ENCODE results near the gene TBC1D9B.
"Not testable (repeated sequence)": the region's sequence is repeated elsewhere in the genome, so short reads cannot be mapped to it uniquely, and the experiment has no call there.

Gene TBC1D9B

DNA sequence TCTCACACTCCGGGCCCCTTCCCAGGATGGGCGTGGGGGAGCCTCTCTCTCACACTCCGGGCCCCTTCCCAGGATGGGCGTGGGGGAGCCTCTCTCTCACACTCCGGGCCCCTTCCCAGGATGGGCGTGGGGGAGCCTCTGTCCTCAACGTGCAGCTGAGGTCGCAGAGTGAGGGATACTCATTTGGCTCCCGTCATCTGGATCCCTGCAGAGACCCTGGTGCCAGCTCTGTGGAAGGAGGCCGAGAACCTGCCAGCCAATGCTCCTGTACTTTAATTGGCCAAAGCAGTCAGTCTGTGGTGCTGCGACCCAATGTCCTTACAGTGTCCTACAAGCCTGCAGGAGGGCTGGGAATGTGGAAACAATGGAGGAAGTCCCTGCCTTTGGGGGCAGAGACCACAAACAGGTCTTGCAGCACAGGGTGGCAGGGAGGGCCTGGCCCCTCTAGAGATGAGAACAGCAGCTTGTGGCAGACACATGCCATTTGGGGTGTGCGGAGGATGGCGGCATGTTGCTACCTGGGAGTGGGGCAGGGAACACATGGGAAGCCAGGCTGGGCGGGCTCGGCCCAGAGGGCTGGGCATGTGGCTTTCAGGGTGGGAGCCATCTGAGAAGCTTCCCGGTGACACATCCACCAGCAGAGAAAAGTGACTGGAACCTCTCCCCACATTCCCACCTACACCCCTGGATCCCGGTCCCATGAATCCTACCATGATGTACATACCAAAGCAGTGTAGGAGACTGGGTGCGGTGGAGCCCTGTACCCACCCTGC lies 35.5 kb downstream of the TBC1D9B start:
- DNase-seq (ENCODE audit: low spot score) = no peak

DNA sequence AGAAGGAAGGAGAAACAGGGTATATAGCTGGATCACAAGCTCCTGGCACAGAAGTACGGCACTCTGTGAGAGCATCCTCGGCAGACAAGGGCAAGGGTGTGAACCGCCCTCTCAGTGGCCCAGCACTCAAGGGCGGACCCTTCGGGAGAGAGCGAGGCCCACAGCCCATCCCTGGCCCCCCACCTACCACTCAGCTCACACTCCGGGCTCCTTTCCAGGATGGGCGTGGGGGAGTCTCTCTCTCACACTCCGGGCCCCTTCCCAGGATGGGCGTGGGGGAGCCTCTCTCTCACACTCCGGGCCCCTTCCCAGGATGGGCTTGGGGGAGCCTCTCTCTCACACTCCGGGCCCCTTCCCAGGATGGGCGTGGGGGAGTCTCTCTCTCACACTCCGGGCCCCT lies 36.2 kb downstream of the TBC1D9B start:
- not testable (repeated sequence) for DNase-seq (ENCODE audit: low spot score)

More for the DNA sequence above, 35.5 kb downstream of the TBC1D9B start:
- TF ChIP-seq, protein P1, sequence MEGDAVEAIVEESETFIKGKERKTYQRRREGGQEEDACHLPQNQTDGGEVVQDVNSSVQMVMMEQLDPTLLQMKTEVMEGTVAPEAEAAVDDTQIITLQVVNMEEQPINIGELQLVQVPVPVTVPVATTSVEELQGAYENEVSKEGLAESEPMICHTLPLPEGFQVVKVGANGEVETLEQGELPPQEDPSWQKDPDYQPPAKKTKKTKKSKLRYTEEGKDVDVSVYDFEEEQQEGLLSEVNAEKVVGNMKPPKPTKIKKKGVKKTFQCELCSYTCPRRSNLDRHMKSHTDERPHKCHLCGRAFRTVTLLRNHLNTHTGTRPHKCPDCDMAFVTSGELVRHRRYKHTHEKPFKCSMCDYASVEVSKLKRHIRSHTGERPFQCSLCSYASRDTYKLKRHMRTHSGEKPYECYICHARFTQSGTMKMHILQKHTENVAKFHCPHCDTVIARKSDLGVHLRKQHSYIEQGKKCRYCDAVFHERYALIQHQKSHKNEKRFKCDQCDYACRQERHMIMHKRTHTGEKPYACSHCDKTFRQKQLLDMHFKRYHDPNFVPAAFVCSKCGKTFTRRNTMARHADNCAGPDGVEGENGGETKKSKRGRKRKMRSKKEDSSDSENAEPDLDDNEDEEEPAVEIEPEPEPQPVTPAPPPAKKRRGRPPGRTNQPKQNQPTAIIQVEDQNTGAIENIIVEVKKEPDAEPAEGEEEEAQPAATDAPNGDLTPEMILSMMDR (IDR thresholded peaks at IDR 0.05; ENCODE audit: extremely low read depth, missing control alignments) = no peak

DNA sequence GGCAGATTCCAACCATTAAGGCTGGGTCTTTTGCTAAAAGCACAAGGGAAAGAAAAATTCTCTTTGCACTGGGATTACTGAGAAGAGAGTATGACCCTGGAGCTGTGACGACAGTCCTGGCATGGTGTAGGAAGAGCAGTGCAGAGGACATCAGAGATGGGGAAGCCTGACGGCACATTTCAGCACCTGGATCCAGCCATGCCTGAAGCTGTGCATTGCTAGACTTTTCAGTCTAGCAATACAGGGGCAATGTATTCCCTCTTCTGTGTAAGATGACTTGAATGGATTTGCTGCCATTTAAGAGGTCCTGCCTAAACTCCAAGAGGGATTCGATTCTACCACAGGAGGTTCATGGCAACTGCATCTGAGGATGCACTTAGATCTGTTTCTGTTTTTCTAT lies 36.7 kb downstream of the TBC1D9B start:
- no peak for DNase-seq (ENCODE audit: low spot score)
- TF ChIP-seq, protein P1 (IDR thresholded peaks at IDR 0.05; ENCODE audit: extremely low read depth, missing control alignments) = no peak

DNA sequence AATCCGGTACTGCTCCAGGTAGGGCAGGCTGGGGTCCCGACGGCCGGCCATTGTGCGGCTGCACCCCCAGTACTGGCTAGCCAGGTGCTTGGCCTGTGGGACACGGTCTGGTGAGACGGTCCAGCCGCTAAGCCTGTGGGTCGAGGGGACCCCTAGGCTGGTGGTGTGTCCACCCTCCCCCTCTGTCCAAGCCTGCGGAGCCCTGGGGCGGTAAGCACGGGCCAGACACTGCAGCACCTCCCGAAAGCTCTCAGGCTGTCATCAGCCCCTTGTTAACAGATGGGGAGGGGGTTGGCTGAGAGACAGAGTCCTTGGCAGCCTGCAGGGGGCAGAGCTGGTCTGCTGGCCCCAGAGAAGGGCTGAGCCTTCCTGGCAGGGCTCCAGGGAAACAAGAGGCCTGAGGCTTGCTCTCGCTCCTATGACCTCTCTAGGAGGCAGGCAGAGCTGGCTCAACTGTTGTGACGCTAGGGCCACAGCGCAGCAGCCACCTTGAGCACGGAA lies 37.2 kb downstream of the TBC1D9B start:
- TF ChIP-seq, protein P1 (IDR thresholded peaks at IDR 0.05; ENCODE audit: extremely low read depth, missing control alignments) = no peak
- DNase-seq (ENCODE audit: low spot score) = no peak

DNA sequence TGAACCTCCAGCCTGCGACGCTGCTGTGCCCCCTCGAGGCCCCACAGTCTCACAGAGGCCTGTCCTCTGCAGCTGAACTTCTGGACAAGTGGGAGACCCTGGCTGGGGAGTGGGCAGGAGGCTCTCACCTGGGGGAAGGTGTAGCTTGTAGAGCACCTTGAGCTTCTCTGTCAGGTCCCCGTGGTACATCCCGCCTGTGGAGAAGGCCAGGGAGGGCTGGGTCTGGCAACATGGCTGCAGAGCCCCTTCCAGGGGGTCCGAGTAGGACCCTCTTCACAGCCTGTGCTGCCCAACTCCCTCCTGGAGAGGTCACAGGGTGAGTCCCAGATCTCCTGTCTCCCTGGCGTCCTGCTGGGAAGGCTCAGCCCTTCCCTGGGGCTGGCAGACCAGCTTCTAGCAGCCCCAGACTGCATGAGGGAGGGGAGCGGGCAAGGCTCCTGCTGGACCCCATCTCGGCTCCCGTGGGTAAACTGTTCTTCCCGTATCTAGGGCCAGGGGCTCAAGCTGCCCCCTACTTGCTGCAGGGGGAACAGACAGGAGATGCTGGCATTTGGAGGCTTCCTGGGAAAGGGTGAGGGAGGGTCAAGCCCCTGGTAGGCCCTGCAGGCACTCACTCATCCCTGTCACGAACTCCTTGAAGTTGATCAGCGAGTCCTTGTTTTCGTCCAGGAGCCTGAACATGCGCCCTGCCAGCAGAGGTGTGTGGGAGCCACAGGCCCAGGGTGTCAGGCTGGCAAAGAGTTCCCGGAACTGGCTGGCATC lies 37.9 kb downstream of the TBC1D9B start:
- no peak for DNase-seq (ENCODE audit: low spot score)

DNA sequence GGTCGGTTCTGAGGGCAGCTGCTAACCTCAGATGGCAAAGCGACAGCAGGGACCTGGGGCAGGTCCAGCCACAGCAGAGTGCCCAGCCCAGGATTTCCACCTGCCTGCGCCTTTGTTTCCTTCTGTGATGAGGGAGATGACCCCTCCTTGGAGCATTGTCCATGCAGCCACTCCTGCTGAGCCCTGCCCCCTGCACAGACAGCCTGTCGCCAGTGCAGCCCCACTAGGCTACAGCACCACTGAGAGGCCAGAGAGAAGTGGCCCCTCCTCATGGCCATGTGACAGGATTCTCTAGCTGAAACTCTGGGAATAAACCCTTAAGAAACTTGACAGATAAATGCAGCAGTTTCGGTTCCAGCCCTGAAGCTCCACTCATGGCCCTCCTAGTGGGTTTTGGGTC lies 38.6 kb downstream of the TBC1D9B start:
- no peak for DNase-seq (ENCODE audit: low spot score)
- TF ChIP-seq, protein P1 (IDR thresholded peaks at IDR 0.05; ENCODE audit: extremely low read depth, missing control alignments) = no peak

More for the DNA sequence above, 37.9 kb downstream of the TBC1D9B start:
- TF ChIP-seq, protein P1 (IDR thresholded peaks at IDR 0.05; ENCODE audit: extremely low read depth, missing control alignments) = no peak

DNA sequence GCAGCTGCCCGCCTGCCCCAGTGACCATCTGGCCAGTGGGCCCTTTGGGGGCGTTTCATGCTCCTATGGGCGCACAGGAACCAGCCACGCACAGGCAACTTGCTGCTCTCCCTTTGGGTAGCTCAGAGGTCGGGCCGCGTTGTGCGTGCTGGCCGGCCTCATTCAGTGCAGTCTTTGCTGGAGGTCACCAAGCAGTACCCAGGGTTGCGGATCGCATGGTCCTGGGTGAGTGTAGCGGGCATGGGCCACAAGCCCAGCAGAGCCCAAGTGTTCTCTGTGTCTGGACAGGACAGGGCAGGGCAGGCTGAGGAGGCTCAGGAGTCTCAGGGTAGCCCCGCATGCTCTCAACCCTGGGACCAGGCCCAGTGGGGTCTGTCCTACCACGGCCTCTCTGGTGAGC lies 39.2 kb downstream of the TBC1D9B start:
- TF ChIP-seq, protein P1 (IDR thresholded peaks at IDR 0.05; ENCODE audit: extremely low read depth, missing control alignments) = no peak

More for the DNA sequence above, 39.2 kb downstream of the TBC1D9B start:
- DNase-seq (ENCODE audit: low spot score) = no peak

Measured in GM20000 (cell line).